ENCODE results near the gene DHRS12. TPM values are rescaled to one million over a fixed set of nuclear protein-coding genes. Genes with fewer than 3 reads are reported as not detected.

Gene DHRS12
- total RNA-seq, 2 donors from 2014 or later, result 2.2 to 3.5 TPM

DNA sequence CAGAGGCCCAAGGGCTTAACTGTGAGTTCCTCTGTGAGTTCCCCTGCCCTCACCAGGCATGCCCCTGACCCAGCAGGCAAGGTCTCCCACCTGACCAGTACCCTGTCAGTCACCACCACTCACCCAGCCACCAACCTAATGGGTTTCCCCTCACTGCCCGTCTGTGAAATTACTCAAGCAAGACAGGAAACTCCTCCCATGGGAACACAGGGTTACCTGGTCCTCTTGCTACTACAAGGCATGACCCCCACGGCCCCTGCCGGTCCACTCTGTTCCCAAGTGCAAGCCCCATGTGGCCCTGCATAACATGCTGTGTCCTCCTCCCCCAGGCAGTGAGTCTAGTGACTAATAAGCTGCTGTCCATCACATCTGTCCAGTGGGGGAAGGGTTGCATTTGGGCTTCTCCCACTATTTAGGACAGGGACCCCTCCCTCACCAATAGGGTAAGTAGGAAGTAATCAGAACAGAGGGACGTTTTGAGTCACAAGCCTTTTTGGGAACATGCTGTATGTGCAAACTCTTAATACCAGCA lies 8.0 kb upstream of the DHRS12 start:
- peak; percentile 50 to 91 for ATAC-seq
- H3K27me3 Mint-ChIP-seq, result peaks cover 3 to 7% of the 10 kb centered on the region in 2 donors
- H3K27ac Mint-ChIP-seq, result peak overlapping the region; percentile 26 to 91

DNA sequence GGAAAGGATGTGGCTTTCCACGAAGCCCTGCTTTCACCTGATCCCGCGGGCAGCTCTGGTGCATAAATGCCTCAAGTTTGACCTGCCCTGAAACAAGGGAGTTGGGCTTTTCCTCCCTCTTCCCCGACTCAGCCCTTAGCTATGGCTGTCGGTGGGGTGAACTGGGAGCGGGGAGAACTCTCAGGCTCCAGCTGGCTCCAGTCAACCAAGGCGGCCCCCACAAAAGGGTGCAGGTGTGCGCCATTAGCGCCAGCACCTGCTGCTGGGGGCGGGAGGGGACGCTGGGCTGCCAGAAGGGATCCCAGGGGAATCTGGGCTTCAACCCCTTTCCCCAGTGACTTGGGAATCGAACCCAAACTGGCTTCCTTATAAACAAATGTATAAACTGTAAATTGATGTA lies 7.1 kb upstream of the DHRS12 start:
- ATAC-seq, result no peak
- Mint-ChIP-seq H3K4me3 (no peak overlapping the region), H3K4me1 (ENCODE audit: low read depth in 2 of 2) (peaks cover 12 to 28% of the 10 kb centered on the region in 2 donors), H3K36me3 (no peaks in the 10 kb centered on the region), H3K9me3 (no peaks in the 10 kb centered on the region), H3K27me3 (no peaks in the 10 kb centered on the region), H3K27ac (peak overlapping the region in 1 of 2 donors; percentile 91)
- DNase-seq (ENCODE audit: low spot score), result no peak

More for the DNA sequence above, 8.0 kb upstream of the DHRS12 start:
- peak; percentile 73 for DNase-seq (ENCODE audit: low spot score)
- Mint-ChIP-seq H3K36me3 (no peaks in the 10 kb centered on the region), H3K9me3 (no peaks in the 10 kb centered on the region), H3K4me3 (no peak overlapping the region), H3K4me1 (ENCODE audit: low read depth in 2 of 2) (peaks cover 17 to 28% of the 10 kb centered on the region in 2 donors)

DNA sequence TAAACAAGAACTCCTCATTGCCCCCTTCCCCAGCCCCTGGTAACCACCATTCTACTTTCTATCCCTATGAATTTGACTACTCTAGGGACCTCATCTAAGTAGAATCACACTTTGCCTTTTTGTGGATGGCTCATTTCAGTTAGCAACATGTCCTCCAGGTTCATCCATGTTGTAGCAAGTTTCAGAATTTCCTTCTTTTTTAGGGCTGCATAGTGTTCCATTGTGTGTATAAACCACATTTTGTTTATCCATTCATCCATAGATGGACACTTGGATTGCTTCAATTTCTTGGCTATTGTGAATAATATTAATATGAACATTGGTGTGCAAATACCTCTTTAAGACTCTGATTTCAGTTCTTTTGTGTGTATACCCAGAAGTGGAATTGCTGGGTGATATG lies 4.8 kb upstream of the DHRS12 start:
- Mint-ChIP-seq H3K4me1 (ENCODE audit: low read depth in 2 of 2) (peaks cover 19 to 28% of the 10 kb centered on the region in 2 donors), H3K4me3 (no peak overlapping the region), H3K9me3 (no peaks in the 10 kb centered on the region), H3K27me3 (no peaks in the 10 kb centered on the region), H3K27ac (no peak overlapping the region), H3K36me3 (no peaks in the 10 kb centered on the region)
- no peak for ATAC-seq
- DNase-seq (ENCODE audit: low spot score), result no peak

DNA sequence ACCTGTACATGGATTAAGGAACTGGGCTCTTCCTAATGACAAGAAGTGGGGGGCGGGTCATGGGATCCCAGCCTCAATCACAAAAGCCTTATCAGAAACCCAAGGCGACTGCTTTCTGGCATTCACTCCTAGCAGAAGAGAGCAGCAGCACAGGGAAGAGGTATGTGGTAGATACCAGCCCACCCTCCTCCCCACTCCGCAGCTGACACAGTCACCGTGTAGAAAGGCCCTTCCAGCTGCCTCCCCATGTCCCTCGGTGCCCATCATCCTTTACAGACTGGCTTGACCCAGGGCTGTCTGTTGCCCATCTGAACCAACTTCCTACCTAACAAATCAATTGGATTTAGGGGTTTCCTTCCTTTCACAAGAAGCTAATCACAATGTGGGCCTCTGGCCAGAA lies 3.1 kb upstream of the DHRS12 start:
- no peak for DNase-seq (ENCODE audit: low spot score)

DNA sequence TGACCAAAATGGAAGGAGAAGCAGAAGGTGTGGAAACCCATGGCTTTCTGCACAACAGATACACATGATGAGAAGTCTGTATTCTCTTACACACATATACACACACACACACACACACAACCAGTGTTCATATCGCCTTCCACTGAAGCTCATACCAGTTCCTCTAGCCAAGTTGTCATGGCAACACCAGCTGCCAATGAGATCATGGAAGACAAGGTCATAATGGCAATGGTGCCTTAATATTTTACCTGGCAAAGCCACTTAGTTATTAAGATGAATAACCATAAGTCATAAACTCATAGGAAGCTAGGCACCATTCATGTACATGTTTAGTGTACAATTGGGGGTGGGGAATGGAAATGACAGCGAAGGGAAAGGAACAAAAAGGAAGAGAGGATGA lies 2.6 kb upstream of the DHRS12 start:
- no peak overlapping the region for H3K4me3 Mint-ChIP-seq
- H3K27me3 Mint-ChIP-seq, result no peaks in the 10 kb centered on the region
- no peaks in the 10 kb centered on the region for H3K36me3 Mint-ChIP-seq
- H3K9me3 Mint-ChIP-seq, result no peaks in the 10 kb centered on the region
- H3K27ac Mint-ChIP-seq, result no peak overlapping the region
- no peak for DNase-seq (ENCODE audit: low spot score)
- ATAC-seq, result no peak
- peaks cover 27 to 32% of the 10 kb centered on the region in 2 donors for H3K4me1 Mint-ChIP-seq (ENCODE audit: low read depth in 2 of 2)

More for the DNA sequence above, 3.1 kb upstream of the DHRS12 start:
- Mint-ChIP-seq H3K27me3 (no peaks in the 10 kb centered on the region), H3K4me3 (no peak overlapping the region), H3K4me1 (ENCODE audit: low read depth in 2 of 2) (peaks cover 29 to 30% of the 10 kb centered on the region in 2 donors), H3K27ac (no peak overlapping the region), H3K36me3 (no peaks in the 10 kb centered on the region), H3K9me3 (no peaks in the 10 kb centered on the region)
- no peak for ATAC-seq

DNA sequence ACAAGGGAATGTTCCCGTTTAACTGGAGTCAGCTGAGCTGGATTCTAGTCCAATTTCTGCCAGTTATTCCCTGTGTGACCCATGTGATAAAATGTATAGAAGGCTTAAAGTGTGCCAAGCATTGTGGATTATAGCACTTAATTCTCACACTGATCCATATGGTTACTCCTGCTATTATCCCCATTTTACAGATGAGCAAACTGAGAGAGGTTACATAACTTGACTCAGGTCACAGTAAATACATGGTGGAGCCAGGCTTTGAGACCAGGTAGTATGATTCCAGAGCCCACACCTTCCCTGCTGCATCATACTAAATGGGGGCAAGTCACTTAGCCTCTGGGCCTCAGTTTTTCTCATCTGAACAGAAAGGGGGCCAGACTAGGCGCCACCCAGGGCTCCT lies 2.0 kb upstream of the DHRS12 start:
- no peaks in the 10 kb centered on the region for H3K36me3 Mint-ChIP-seq
- DNase-seq (ENCODE audit: low spot score) (no peak), ATAC-seq (no peak)
- H3K4me1 Mint-ChIP-seq (ENCODE audit: low read depth in 2 of 2), result peaks cover 25 to 31% of the 10 kb centered on the region in 2 donors
- no peaks in the 10 kb centered on the region for H3K9me3 Mint-ChIP-seq
- H3K27ac Mint-ChIP-seq, result no peak overlapping the region
- no peak overlapping the region for H3K4me3 Mint-ChIP-seq
- no peaks in the 10 kb centered on the region for H3K27me3 Mint-ChIP-seq

DNA sequence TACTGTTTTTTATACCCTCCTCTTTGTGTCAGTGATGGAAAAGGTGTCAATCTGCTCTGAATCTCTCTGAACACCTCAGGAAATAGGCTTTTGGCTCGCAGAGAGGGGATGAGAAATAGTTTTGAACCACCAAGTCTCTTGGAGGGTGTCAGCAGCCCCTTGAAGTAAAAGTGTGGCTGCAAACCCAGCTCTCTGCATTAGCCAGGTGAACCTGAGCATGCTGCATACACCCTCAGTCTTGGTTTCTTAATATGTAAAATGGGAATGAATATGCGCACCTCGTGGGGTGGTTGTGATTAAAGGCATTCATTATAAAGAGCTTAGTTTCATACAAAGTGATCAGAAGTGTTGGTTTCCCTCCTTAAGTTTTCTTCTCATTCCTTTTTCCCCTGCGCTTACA lies 1.4 kb upstream of the DHRS12 start:
- ATAC-seq (no peak), DNase-seq (ENCODE audit: low spot score) (no peak)
- Mint-ChIP-seq H3K4me3 (peak overlapping the region; percentile 97), H3K36me3 (no peaks in the 10 kb centered on the region), H3K27me3 (no peaks in the 10 kb centered on the region), H3K4me1 (ENCODE audit: low read depth in 2 of 2) (peaks cover 25 to 31% of the 10 kb centered on the region in 2 donors), H3K9me3 (no peaks in the 10 kb centered on the region), H3K27ac (peak overlapping the region; percentile 90 to 96)

DNA sequence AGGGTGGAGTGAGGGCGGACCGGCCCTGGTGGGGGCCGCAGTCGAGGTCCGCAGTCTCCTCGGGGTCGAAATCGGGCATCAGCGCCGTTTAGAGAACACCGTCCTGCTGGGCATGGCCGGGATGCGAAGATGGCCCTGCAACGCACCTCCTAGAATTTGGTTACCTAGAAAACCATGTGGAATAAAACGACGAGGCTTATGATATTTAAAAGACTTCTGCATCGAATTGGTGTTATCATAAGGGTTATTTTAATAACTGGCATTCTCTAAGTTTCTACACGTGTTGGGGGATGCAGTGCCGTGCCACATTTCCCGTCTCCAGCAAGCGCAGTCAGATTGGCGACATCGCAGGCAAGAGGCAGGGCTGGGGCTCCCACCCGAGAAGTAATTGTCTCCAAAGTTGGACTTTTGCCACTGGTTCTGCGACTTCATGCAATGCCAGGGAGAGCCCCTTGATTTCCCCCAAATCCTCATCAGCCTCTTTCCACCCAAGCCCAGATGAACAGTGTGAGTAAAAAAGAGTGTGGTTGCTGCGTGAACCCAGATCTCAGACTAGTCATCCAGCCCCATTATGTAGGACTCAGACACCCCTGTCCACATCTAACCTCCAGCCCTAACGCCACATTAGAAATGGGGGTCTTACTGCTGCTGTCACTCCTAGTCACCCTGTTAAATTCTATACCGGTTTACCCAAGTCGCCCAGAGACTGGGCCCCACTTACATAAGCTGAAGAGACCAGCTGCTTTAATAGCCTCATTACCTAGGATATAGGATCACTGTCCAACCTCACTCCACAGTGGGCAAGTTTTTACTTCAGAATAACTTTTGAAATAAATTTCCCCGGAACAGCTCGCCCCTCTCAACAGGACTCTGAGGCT lies 571 bp upstream of the DHRS12 start:
- Mint-ChIP-seq H3K27ac (peak overlapping the region; percentile 90 to 96), H3K9me3 (no peaks in the 10 kb centered on the region), H3K4me1 (ENCODE audit: low read depth in 2 of 2) (peaks cover 25 to 31% of the 10 kb centered on the region in 2 donors), H3K36me3 (no peaks in the 10 kb centered on the region), H3K27me3 (peaks cover 0 to 2% of the 10 kb centered on the region in 2 donors), H3K4me3 (peak overlapping the region; percentile 97)
- ATAC-seq, result peak; percentile 30 to 39
- peak; percentile 71 for DNase-seq (ENCODE audit: low spot score)

DNA sequence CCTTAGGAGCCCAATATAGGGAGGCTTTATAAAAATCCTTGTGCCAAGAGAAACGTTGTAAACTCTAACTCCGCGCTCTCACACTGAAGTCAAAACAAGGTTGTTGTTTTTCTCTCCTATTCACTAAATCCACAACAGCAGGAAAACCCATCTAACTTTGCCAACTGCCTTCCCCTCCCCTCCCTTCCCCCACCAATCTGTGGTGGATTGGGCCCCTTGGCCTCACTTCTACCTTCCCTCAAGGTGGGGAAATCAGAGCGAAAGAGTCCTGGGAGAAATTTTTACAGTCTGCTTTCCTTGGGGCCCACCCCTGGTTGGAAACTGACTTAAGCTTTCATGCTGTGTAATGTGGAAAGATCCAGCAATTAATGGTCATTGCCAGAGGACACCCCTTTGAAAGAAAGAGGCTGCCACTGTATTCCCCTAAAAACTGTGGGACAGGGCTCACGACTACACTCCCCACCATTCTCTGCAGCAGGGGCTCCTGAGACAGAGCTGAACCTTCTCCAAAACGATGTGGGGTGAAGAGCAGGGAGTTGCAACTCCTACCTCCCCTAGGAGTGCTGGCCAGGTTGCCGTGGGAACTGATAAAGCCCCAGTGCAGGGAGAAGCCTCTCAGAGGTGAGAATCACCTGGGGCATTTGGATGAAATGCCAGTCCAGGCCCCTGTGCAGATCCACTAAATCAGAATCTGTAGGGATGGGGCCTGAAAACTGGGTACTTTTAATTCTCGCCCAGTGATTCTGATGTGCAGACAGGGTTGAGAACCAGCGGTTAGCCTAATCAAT lies 1.1 kb downstream of the DHRS12 start:
- Mint-ChIP-seq H3K4me3 (peak overlapping the region; percentile 97), H3K27ac (peak overlapping the region; percentile 96 to 97), H3K36me3 (no peaks in the 10 kb centered on the region), H3K27me3 (peaks cover 0 to 2% of the 10 kb centered on the region in 2 donors), H3K9me3 (no peaks in the 10 kb centered on the region), H3K4me1 (ENCODE audit: low read depth in 2 of 2) (peaks cover 25 to 31% of the 10 kb centered on the region in 2 donors)
- DNase-seq (ENCODE audit: low spot score) (no peak), ATAC-seq (no peak)

DNA sequence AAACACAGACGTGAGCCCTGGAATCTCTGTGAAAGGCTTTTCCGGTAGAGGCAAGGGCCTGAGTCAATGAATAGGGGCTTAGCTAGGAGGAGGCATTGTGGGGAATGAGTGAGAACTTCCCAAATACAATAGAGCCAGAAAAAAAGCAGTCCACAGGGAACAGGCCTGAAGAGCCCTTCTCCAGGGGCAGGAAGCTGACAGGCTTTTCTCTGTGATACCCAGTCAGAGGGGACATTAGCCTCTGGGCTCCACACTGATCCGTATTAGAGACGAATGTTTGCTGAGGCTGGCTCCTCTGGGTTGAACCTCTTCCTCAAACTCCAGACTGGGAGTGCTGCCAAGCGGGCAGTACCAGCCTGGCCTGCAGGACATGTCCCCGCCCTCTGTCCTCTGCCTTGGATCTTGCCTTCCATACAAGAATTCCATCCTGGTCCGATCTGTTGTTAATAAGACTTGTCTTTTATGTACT lies 2.3 kb downstream of the DHRS12 start:
- Mint-ChIP-seq H3K27ac (peak overlapping the region; percentile 73 to 96), H3K9me3 (no peaks in the 10 kb centered on the region), H3K27me3 (peaks cover 0 to 2% of the 10 kb centered on the region in 2 donors), H3K36me3 (no peaks in the 10 kb centered on the region), H3K4me3 (peak overlapping the region; percentile 97), H3K4me1 (ENCODE audit: low read depth in 2 of 2) (peaks cover 25 to 31% of the 10 kb centered on the region in 2 donors)
- DNase-seq (ENCODE audit: low spot score), result no peak
- no peak for ATAC-seq

DNA sequence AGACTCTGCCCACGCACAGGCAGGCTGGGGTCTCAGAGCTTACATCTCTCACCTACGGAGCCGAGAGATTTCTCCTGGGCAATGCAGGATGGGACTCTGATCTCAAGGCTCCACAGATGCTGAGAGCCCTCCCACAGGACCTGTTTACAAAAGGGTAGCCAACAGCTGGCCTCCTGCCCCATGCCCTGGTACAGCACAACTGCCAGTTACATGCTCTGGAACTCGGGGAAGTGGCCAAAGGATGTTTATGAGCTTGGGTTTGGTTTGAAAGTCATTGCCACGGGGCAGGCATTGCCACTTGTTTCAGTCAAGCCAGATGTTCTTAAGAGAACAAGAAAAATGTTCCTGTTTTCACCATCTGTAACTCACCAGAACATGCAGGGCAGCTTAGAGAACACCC lies 3.5 kb downstream of the DHRS12 start:
- Mint-ChIP-seq H3K9me3 (no peaks in the 10 kb centered on the region), H3K27me3 (peaks cover 0 to 2% of the 10 kb centered on the region in 2 donors), H3K4me3 (no peak overlapping the region), H3K4me1 (ENCODE audit: low read depth in 2 of 2) (peaks cover 23 to 30% of the 10 kb centered on the region in 2 donors), H3K36me3 (no peaks in the 10 kb centered on the region), H3K27ac (peak overlapping the region in 1 of 2 donors; percentile 2)
- ATAC-seq, result no peak
- DNase-seq (ENCODE audit: low spot score), result no peak

DNA sequence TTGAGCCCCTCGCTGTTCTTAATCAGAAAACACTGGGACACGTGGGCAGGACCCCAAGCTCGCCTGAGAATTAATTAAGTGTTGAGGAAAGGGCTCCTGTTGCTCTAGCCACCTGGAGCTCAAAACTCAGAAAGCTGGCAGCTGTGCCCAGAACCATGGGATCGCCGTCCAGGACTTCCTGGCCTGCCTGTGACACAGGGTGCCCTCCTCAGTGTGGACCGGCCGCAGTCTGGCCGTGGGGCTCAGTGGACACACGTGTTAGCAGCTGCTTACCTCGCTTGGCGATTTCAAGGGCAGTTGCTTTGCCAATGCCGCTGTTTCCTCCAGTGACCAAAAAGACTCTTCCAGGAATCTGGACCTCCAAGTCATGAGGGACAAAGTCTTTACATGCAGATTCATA lies 4.7 kb downstream of the DHRS12 start:
- no peaks in the 10 kb centered on the region for H3K9me3 Mint-ChIP-seq
- peaks cover 11 to 18% of the 10 kb centered on the region in 2 donors for H3K4me1 Mint-ChIP-seq (ENCODE audit: low read depth in 2 of 2)
- no peak overlapping the region for H3K4me3 Mint-ChIP-seq
- no peak for DNase-seq (ENCODE audit: low spot score)
- ATAC-seq, result no peak
- no peak overlapping the region for H3K27ac Mint-ChIP-seq
- H3K36me3 Mint-ChIP-seq, result no peaks in the 10 kb centered on the region
- peaks cover 0 to 2% of the 10 kb centered on the region in 2 donors for H3K27me3 Mint-ChIP-seq

DNA sequence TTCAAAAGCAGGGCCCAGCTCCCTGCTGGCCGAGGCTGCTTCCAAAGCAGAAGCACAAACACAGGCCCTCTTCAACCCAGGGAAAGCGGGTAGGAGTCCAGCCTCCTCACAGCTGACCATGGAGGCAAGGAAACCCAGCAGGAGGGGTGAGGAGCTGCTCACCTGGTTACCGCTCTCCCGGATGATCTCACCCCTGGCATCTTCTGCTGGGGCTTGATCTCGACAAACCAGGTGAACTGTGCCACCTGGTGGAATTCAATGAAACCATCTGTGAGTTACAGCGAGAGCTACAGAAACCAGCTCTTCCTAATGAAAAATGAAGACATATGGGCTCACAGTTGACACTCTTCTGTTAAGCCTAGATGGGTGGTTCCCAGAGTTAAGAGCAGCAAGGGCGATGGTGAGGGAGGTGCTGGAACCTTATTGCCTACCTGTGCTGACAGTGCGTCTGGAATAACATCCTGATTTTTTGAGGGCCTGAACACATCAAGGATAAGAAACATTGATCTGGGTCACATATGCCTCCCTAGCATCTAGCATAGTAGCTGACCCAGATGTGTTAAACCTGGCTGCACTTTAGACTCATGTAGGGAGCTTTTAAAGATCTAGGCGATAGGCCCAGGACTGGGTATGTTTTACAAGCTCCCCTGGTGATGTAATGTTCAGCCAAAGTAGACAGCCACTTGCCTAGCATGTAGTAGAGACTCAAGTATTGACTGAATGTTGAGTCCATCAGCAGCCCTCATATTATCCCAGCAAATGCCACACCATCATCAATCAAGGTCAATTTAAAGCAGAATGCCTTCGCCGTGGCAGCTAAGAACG lies 6.1 kb downstream of the DHRS12 start:
- Mint-ChIP-seq H3K27me3 (peaks cover 0 to 2% of the 10 kb centered on the region in 2 donors), H3K4me1 (ENCODE audit: low read depth in 2 of 2) (peaks cover 14 to 20% of the 10 kb centered on the region in 2 donors), H3K27ac (no peak overlapping the region), H3K4me3 (no peak overlapping the region), H3K9me3 (no peaks in the 10 kb centered on the region), H3K36me3 (no peaks in the 10 kb centered on the region)
- no peak for ATAC-seq
- no peak for DNase-seq (ENCODE audit: low spot score)
